Measurements from ENCODE around the gene GPATCH8.

GPATCH8 gene

DNA sequence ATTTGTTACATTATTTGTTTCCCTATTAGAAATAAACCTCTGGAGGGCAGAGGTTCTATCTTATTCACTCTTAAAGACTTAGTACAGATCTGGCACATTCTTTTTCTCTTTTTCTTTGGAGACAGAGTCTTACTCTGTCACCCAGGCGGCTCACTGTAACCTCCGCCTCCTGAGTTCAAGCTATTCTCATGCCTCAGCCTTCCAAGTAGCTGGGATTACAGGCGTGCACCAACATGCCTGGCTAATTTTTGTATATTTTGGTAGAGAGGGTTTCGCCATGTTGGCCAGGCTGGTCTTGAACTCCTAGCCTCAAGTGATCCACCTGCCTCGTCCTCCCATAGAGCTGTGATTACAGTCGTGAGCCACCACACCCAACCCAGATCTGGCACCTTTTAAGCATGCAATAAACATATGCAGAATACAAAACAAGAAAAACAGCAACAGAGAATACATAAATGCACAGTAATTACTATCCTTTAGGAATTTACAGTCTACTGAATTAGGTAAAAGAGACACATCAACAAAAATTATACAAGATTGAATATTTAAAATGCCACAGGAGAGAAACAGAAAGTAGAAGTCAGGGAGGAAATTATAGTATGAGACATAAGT lies 52.1 kb downstream of the GPATCH8 start:
- no peak for ATAC-seq
- DNase-seq: no peak

DNA sequence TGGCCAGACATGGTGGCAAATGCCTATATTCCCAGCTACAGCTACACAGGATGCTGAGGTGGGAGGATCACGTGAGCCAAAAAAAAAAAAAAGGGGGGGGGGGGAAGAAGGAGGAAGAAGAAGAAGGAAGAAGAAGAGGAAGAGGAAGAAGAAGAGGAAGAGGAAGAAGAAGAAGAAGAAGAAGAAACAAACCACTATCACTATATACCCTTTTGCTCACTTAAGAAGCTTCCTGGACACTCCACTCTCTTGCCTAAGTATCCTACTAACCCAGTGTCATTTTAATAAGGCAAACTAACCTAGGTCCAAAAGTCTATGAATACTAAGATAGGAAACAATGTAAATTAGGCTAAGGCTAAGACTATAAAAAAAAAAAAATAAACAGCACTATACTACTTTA lies 54.8 kb downstream of the GPATCH8 start:
- DNase-seq (no peak), ATAC-seq (no peak)

GRCh38 chr17:44444735-44445105 lies 58.5 kb downstream of the GPATCH8 start:
- DNase-seq (no peak), ATAC-seq (no peak)

DNA sequence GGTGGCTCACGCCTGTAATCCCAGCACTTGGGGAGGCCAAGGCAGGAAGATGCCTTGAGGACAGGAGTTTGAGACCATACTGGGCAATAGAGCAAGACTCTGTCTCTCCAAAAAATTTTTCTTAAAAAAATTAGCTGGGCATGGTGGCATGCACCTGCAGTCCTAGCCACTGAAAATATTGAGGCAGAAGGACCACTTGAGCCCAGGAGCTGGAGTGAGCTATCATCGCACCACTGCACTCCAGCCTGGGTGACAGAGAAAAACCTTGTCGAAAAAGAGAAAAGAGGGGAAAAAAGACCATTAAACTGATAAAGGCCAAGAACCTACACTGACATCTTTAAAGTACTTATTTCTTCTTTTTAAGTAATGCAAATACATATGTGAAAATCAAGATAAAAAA lies 60.4 kb downstream of the GPATCH8 start:
- no peak for ATAC-seq

GRCh38 chr17:44439168-44439567 lies 64.0 kb downstream of the GPATCH8 start:
- DNase-seq (no peak), ATAC-seq (no peak)

More for the DNA sequence above, 60.4 kb downstream of the GPATCH8 start:
- DNase-seq: no peak

DNA sequence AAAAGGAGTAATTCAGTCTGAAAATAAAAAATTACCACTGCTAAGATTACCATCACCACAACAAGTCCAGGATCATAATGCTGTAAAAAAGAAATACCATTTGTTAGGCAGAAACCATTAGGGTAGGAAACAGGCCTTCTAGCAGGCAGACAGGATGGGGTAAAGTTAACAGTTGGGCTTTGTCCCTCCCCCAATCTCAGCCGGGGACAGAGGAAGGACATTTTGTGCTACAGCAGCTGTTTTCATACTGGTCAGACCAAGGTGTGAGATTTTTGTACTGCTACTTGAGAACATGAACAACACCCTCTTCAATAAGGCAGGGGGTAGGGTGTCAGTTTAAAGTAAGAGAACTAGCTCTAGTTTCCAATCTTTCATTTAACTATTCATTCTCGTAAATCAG lies 64.6 kb downstream of the GPATCH8 start:
- DNase-seq: no peak
- no peak for ATAC-seq

- no peak for DNase-seq
- no peak for ATAC-seq
Measured at GRCh38 chr17:44436336-44436735, 66.9 kb downstream of the GPATCH8 start.

DNA sequence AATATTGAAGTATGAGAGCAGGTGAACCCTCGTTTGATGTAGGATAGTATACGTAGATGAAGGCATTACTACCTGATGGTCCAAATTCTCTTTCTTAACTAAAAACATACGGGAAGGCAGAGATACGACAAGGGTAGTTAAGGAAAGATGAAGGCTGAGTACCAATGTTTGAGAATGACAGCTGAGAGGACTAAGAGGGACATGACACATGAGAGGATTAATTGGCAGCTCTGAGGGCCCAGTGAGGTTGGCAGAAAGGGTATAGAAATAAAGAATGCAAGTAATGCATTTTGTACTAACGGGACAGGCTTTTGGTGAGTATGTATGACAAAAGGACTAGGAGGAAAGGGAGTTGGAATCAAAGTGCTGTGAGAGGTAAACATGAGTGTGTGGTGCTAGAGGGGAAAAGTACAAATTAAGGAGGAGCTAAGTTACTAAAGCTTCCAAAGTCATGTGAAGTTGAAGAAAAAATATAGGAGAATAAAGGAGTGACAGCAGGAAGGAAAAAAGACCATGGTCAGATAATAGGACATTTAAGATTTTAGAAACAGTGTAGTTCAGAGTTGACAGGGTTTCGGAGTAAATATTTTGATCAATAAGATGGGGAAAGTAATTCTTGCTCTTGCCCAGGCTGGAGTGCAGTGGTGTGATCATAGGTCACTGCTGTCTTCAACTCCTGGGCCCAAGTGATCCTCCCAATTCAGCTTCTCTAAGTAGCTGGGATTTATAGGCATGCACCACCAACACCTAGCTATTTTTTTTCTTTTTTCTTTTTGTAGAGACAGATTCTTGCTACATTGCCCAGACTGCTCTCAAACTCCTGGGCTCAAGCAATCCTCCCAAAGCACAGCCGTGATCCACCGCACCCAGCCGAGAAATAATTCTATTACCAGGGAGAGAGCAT lies 70.7 kb downstream of the GPATCH8 start:
- ATAC-seq (no peak), DNase-seq (no peak)

DNA sequence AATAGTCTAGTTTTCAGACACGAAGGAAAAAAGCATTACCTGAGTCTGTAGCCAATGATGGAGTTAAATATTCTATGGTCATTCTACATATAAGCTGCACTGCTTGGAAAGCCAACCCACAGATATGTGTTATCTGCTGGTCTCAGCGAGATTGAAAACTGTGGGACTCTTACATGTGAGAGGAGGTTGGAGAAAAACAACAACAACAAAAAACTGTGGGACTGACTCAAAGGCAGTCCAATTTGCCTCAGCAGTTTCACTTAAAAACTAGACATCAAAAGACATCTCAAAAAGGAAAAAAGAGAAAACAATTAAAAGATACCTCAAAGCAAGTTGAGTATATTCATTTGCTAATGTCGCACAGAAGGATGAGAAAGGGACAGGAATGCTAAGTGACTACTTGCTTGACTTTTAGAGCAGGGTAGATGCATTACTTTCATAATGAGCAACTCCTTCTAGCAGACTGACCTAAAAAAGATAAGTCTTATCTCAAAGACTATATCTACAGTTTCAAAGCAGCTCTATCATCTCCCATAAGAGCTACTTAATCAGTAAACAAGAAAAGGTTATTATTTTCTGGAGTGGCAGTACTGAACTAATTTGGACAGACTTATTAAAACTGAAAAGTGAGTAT lies 78.3 kb downstream of the GPATCH8 start:
- ATAC-seq: no peak
- DNase-seq: no peak

DNA sequence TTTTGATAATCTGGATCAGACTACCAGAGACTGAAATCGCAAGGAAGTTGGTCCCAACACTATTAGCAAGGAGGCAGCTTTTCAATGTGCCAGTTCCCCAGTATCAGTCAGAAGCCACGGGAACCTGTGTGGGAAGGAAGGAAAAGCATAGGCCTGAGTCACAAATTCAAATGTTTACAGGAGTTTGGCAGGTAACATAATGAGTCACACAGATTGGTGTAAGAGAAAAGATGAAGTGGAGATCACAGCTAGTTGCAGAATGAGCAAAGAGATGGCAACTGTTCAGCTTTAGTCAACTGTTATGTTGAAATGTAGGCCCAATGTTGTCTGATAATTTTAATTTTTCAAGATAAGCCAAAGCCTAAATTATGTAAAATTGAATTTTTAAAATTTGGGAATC lies 85.7 kb downstream of the GPATCH8 start:
- ATAC-seq (peak; percentile 61), DNase-seq (no peak)

DNA sequence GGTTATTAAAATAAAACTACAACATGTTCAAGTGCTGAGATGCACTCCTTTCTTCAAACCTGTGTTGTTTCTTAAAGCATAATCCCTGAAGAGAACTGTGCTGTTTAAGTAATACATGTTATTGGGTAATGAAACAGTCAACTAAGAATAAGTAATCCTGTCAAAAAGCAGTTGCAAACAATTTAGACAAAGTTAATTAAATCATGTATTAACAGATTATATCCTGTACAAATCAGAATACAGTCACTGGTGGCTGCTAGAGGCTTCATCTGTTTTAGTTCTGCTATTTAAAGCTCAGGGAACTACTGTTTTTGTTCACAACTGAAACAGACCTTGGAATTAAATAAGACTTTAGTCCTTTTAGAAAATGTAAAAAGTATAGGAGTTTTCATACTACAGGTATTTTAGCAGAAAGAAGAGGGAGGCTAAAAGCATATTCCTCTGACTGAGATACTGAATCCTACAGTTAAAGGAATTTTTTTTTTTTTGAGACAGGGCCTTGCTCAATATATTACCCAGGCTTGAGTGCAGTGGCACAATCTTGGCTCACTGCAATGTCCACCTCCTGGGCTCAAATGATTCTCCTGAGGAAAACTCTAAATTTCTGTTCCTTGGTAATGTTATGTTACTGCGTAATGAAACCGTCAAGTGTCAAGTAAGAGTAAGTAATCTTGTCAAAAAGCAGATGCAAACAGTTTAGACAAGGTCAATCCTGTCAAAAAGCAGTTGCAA lies 86.5 kb downstream of the GPATCH8 start:
- DNase-seq: no peak
- no peak for ATAC-seq

DNA sequence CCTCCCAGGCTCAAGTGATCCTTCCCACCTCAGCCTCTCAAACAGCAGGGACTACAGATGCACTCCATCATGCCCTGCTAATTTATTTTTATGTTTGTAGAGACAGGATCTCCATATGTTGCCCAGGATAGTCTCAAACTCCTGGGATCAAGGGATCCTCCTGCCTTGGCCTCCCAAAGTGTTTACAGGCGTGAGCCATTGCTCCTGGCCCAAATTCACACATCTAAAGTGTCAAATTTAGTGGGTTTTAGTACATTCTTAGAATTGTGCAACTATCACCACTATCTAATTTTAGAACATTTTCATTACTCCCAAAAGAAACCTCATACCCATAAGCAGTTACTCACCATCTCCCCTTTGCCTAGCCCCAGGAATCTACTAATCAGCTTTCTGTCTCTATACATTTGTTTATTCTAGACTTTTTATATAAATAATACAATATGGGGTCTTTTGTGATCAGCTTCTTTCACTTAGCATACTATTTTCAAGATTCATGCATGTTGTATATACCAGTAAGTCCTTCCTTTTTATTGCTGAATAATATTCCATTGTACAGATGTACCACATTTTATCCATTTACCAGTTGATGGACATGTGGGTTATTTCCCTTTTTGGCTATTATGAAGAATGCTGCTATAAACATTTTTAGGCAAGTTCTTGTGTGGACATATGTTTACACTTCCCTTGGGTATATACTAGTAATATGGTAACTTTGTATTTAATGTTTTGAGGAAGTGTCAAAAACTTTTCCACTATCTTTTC lies 88.6 kb downstream of the GPATCH8 start:
- ATAC-seq: no peak
- no peak for DNase-seq

DNA sequence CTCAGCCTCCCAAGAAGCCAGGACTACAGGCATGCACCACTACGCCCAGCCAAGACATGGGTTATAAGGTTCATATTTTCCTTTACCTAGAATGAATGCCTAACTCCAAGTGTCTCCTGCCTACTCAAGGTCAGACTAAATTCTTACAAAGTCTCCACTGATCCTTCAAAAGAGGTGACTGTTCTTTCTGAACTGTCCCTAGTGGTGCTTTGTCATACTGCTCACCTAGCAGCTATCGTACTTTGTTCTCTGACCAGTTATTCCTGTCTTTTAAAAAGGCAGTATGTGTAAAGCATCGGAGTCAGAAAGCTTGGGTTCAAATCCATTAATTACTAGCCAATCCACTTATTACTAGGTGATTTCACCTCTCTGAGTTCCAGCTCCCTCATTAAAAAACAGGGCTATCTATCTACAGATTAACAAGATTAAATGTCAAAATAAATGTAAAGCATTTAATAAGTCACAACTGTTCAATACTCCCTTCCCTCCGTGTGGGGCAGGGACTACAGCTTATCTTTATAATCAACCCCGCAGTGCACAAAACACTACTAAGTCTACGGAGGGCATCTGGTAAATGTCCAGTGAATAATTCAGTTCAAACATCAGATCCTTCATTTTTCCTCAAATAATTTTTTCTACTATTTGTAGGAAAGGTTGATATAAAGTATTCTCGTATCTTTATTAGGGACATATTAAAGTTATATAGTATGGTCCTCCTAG lies 93.7 kb downstream of the GPATCH8 start:
- DNase-seq (no peak), ATAC-seq (no peak)

GRCh38 chr17:44408786-44409185 lies 94.4 kb downstream of the GPATCH8 start:
- no peak for ATAC-seq
- DNase-seq: no peak

DNA sequence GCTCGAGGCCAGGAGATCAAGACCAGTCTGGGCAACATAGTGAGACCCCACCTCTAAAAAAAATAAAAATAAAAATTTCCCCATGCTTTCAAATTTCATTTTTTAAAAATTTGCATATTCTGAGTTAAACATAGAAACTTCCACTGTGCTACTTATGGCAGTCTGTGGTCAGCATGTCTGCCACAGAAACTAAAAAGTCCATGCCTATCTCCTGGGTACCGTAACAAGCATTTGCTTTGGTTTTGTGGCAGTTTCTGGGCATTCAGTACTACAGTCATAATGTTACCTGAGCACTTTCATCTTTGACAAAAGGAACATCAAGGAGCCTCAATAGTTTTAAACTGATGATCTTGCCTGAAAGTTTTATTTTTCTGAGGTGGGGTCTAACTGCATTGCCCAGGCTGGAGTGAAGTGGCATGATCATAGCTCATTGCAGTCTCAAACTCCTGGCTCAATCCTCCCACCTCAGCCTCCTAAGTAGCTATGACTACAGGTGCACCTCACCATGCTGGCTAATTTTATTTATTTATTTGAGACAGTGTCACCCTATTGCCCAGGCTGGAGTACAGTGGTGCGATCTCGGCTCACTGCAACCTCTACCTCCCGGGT lies 100.5 kb downstream of the GPATCH8 start:
- no peak for DNase-seq
- peak; percentile 72 for ATAC-seq

DNA sequence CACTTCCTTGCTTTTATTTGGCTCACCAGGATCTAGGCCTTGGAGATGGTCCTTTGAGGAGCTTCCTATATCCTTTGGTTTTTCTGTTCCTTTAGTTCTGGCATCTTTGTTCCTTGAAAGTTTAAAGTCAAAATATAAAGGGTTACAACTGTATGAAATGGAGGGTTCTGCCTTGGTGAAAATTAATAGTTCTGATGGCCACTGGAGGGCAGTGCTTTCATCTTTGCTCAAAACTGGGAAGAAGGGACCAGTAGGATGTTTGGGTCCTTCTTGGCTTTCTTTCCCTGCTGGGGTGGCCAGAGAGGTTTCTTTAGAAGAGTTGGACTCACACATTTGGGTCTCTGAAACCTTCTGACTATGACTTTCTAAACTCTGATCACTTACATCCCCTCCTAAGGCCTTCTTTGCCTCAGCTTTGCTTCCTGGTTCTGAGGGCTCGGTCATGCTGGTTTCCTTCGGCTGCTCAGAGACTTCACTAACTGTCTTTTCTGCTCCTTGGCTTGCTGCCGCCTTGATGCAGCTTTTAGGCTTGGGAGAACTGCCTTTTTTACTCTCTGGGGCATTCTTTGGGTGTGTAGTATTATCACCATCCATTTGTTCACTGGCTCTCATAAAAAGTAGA lies 102.9 kb downstream of the GPATCH8 start:
- DNase-seq (no peak), ATAC-seq (no peak)

DNA sequence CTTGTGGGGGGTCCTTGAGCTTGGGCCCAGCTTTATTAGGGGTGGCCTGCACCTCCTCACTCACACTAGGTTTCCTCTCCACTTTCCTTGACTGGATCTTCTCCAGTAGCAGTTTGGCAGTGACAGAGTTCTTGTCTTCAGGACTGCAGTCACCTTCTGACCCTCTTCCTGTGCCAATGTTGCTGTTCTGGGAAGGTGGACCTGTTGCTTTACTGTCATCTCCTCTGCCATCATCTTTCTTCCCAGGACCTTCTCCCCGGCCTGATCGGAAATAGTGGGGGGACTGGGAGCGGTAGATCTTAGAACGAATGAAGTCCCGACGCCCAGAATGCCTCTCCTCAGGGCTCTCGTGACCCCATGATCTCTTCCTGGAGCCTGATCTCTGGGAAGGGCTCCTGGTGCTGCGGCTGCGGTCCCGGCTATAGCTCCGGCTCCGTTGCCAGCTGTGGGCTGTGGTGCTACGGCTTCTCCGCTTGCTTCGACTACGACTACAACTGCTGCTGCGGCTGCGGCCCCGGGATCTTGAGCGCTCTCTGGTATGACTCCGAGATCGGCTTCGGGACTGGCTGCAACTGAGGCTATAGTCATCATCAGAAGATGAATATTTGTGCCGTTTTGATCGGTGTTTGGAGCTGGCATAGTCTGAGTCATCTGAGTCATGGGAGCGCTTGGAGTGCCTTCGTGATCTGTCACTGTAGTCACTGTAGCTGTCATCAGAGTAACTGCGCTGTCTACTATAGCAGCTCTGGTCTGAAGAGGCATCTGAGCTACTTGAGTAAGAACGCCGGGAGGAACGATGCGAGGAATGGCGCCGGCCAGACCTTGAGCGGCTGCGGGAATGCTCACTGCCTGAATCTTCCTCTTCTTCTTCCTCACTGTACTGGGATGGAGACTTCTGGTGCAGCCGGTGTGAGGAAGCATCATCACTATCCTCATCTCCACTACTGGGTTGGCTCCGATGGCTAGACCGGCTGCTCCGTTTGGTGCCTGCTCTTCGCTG lies 104.2 kb downstream of the GPATCH8 start:
- ATAC-seq: no peak

GRCh38 chr17:44397479-44398440 lies 105.4 kb downstream of the GPATCH8 start:
- ATAC-seq (peak; percentile 15), DNase-seq (no peak)

More for the DNA sequence above, 104.2 kb downstream of the GPATCH8 start:
- DNase-seq: no peak

All from stimulated activated naive CD8-positive, alpha-beta T cell treated with anti-CD3 and anti-CD28 coated beads, Interleukin-15, Interleukin-2, amounts not matched to agents 100 U/mL and 50 U/mL, for 24 hours (primary cell).